NCI-H187 (cell line): ENCODE data around the gene IFITM10.

Source experiments
- DNase-seq, 2 experiments: peaks; one replicate each; lab custom pipeline; 2025; lab: John Stamatoyannopoulos, UW

The IFITM10 gene

GRCh38 chr11:1750481-1750839, at the start of gene IFITM10:
IFITM10 (minus strand) TSS chr11:1750595; CDS start chr11:1750442, 153 bp downstream.
- no peak for DNase-seq

- no peak for DNase-seq
Observed at GRCh38 chr11:1797391-1798125, 47.2 kb upstream of the IFITM10 start.

GRCh38 chr11:1796413-1797011, 46.1 kb upstream of the IFITM10 start:
- no peak for DNase-seq

GRCh38 chr11:1793081-1793480, 42.7 kb upstream of the IFITM10 start:
- no peak for DNase-seq

- no peak for DNase-seq
Observed at GRCh38 chr11:1792461-1792860, 42.1 kb upstream of the IFITM10 start.

- DNase-seq = no peak
Observed at GRCh38 chr11:1791912-1792311, 41.5 kb upstream of the IFITM10 start.

- DNase-seq = no peak
Observed at GRCh38 chr11:1786466-1786865, 36.1 kb upstream of the IFITM10 start.

- DNase-seq = no peak
Observed at GRCh38 chr11:1785749-1786413, 35.5 kb upstream of the IFITM10 start.

GRCh38 chr11:1784761-1785650, 34.6 kb upstream of the IFITM10 start:
- DNase-seq = no peak

GRCh38 chr11:1783725-1784529, 33.5 kb upstream of the IFITM10 start:
- DNase-seq = no peak

- no peak for DNase-seq
Observed at GRCh38 chr11:1782831-1783724, 32.7 kb upstream of the IFITM10 start.

GRCh38 chr11:1782031-1782590, 31.7 kb upstream of the IFITM10 start:
- no peak for DNase-seq

GRCh38 chr11:1781593-1781975, 31.2 kb upstream of the IFITM10 start:
- DNase-seq = no peak

- no peak for DNase-seq
Observed at GRCh38 chr11:1780700-1781592, 30.6 kb upstream of the IFITM10 start.

- no peak for DNase-seq
Observed at GRCh38 chr11:1779806-1780699, 29.7 kb upstream of the IFITM10 start.

GRCh38 chr11:1779034-1779805, 28.8 kb upstream of the IFITM10 start:
- no peak for DNase-seq
